Body of pancreas (tissue), 4 donors: ENCODE results near the gene LCAT.

ENCODE experiments used
- CTCF ChIP-seq, 7 experiments: fragments of 450-650 bp in 4 of 7; fragments of 200-600 bp in 3 of 7; sonication (generic) in 3 of 7; IDR thresholded peaks; one replicate each; pipeline ENCODE4 v1.5.1; 2016 to 2019; ENCODE audit warnings: antibody characterized with exemption in 7 of 7
- POLR2A ChIP-seq, 3 donors: fragments of 450-650 bp; IDR thresholded peaks; one replicate each; pipeline ENCODE4 v1.6.1; 2016; ENCODE audit warnings: antibody characterized with exemption in 3 of 3, mild to moderate bottlenecking in 2 of 3

- TF ChIP-seq CTCF (IDR thresholded peaks at IDR 0.05) (no peak), POLR2A (IDR thresholded peaks at IDR 0.05) (no peak)
These were observed 24.1 kb upstream of the LCAT start for GRCh38 chr16:67967958-67968399.
